B cell (primary cell): ENCODE data around the gene AMN1.
"Not testable (repeated sequence)": the region's sequence is repeated elsewhere in the genome, so short reads cannot be mapped to it uniquely, and the experiment has no call there.

Source experiments
- EZH2 ChIP-seq: IDR thresholded peaks from 2 replicates; pipeline ENCODE4 v1.6.1; 2012; ENCODE audit warnings: borderline replicate concordance, low read depth, mild to moderate bottlenecking, moderate library complexity, low read length; ENCODE audit not compliant: insufficient read depth, poor library complexity, severe bottlenecking
- TF ChIP-seq, protein P1 (sequence below): fragments of 200-600 bp; IDR thresholded peaks from one replicate; pipeline ENCODE4 v1.8.0; 2022; ENCODE audit warnings: antibody characterized with exemption, mild to moderate bottlenecking

GRCh38 chr12:31744363-31744762 lies 15.5 kb upstream of the AMN1 start:
- TF ChIP-seq, protein P1, sequence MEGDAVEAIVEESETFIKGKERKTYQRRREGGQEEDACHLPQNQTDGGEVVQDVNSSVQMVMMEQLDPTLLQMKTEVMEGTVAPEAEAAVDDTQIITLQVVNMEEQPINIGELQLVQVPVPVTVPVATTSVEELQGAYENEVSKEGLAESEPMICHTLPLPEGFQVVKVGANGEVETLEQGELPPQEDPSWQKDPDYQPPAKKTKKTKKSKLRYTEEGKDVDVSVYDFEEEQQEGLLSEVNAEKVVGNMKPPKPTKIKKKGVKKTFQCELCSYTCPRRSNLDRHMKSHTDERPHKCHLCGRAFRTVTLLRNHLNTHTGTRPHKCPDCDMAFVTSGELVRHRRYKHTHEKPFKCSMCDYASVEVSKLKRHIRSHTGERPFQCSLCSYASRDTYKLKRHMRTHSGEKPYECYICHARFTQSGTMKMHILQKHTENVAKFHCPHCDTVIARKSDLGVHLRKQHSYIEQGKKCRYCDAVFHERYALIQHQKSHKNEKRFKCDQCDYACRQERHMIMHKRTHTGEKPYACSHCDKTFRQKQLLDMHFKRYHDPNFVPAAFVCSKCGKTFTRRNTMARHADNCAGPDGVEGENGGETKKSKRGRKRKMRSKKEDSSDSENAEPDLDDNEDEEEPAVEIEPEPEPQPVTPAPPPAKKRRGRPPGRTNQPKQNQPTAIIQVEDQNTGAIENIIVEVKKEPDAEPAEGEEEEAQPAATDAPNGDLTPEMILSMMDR: not testable (repeated sequence)
- not testable (repeated sequence) for TF ChIP-seq EZH2
